Measurements from ENCODE around the gene SIRT5.
A peak's percentile ranks its signal among the peaks of the same experiment; 100 is the strongest.

Gene SIRT5

GRCh38 chr6:13604546-13605416 is 30.4 kb downstream of the SIRT5 start:
- in situ Hi-C loops (cut with HindIII; ENCODE audit: low pct_ligation_motif_present, low sequenced_read_pairs): no loop called here

GRCh38 chr6:13605634-13606033 is 31.2 kb downstream of the SIRT5 start:
- H3K36me3 ChIP-seq (replicated peaks): no peaks in the 10 kb centered on the region
- no peaks in the 10 kb centered on the region for H3K27me3 ChIP-seq (replicated peaks)
- in situ Hi-C loops (cut with HindIII; ENCODE audit: low pct_ligation_motif_present, low sequenced_read_pairs): no loop called here
- no peak overlapping the region for H3K4me3 ChIP-seq (ENCODE audit: low read depth, low read length)
- TF ChIP-seq CTCF (IDR thresholded peaks at IDR 0.05; ENCODE audit: low read depth, low read length, missing control alignments): no peak
- no peak for DNase-seq
- H3K27ac ChIP-seq: no peak overlapping the region

More at GRCh38 chr6:13604546-13605416, 30.4 kb downstream of the SIRT5 start:
- Histone ChIP-seq H3K27me3 (replicated peaks) (no peaks in the 10 kb centered on the region), H3K4me3 (ENCODE audit: low read depth, low read length) (no peak overlapping the region), H3K36me3 (replicated peaks) (no peaks in the 10 kb centered on the region), H3K27ac (no peak overlapping the region)
- no peak for DNase-seq
- no peak for TF ChIP-seq CTCF (IDR thresholded peaks at IDR 0.05; ENCODE audit: low read depth, low read length, missing control alignments)

DNA sequence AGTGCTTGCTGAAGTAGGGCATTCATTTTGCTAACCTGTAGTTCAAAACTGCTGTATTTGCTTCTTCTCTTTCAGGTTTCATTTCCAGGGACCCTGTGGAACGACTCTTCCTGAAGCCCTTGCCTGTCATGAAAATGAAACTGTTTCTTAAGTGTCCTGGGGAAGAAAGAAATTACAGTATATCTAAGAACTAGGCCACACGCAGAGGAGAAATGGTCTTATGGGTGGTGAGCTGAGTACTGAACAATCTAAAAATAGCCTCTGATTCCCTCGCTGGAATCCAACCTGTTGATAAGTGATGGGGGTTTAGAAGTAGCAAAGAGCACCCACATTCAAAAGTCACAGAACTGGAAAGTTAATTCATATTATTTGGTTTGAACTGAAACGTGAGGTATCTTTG is 37.3 kb downstream of the SIRT5 start:
- no peaks in the 10 kb centered on the region for H3K27me3 ChIP-seq (replicated peaks)
- H3K4me3 ChIP-seq (ENCODE audit: low read depth, low read length): no peak overlapping the region
- TF ChIP-seq CTCF (IDR thresholded peaks at IDR 0.05; ENCODE audit: low read depth, low read length, missing control alignments): no peak
- no peak overlapping the region for H3K27ac ChIP-seq
- no peak for DNase-seq
- peaks cover 4% of the 10 kb centered on the region for H3K36me3 ChIP-seq (replicated peaks)
- in situ Hi-C loops (cut with HindIII; ENCODE audit: low pct_ligation_motif_present, low sequenced_read_pairs): no loop called here

GRCh38 chr6:13613029-13613594 is 38.7 kb downstream of the SIRT5 start:
- Histone ChIP-seq H3K36me3 (replicated peaks) (peaks cover 12% of the 10 kb centered on the region), H3K27ac (no peak overlapping the region), H3K27me3 (replicated peaks) (no peaks in the 10 kb centered on the region), H3K4me3 (ENCODE audit: low read depth, low read length) (no peak overlapping the region)
- no peak for TF ChIP-seq CTCF (IDR thresholded peaks at IDR 0.05; ENCODE audit: low read depth, low read length, missing control alignments)
- no peak for DNase-seq
- in situ Hi-C loops (cut with HindIII; ENCODE audit: low pct_ligation_motif_present, low sequenced_read_pairs): no loop called here

GRCh38 chr6:13614126-13614925 is 39.9 kb downstream of the SIRT5 start:
- peaks cover 21% of the 10 kb centered on the region for H3K36me3 ChIP-seq (replicated peaks)
- H3K4me3 ChIP-seq (ENCODE audit: low read depth, low read length): peak overlapping the region; percentile 96
- H3K27ac ChIP-seq: peak overlapping the region; percentile 76
- TF ChIP-seq CTCF (IDR thresholded peaks at IDR 0.05; ENCODE audit: low read depth, low read length, missing control alignments): no peak
- H3K27me3 ChIP-seq (replicated peaks): no peaks in the 10 kb centered on the region
- peak; percentile 27 for DNase-seq
- in situ Hi-C loops (cut with HindIII; ENCODE audit: low pct_ligation_motif_present, low sequenced_read_pairs): no loop called here

Measured in brain microvascular endothelial cell (primary cell).